ENCODE results near the gene MMP17. TPM values are rescaled to one million over a fixed set of nuclear protein-coding genes. Genes with fewer than 3 reads are reported as not detected.
A peak's percentile ranks its signal among the peaks of the same experiment; 100 is the strongest.

MMP17 gene
- total and polyA plus RNA-seq, 4 donors: 0.17 to 0.37 (median 0.24) TPM; not detected in 1

DNA sequence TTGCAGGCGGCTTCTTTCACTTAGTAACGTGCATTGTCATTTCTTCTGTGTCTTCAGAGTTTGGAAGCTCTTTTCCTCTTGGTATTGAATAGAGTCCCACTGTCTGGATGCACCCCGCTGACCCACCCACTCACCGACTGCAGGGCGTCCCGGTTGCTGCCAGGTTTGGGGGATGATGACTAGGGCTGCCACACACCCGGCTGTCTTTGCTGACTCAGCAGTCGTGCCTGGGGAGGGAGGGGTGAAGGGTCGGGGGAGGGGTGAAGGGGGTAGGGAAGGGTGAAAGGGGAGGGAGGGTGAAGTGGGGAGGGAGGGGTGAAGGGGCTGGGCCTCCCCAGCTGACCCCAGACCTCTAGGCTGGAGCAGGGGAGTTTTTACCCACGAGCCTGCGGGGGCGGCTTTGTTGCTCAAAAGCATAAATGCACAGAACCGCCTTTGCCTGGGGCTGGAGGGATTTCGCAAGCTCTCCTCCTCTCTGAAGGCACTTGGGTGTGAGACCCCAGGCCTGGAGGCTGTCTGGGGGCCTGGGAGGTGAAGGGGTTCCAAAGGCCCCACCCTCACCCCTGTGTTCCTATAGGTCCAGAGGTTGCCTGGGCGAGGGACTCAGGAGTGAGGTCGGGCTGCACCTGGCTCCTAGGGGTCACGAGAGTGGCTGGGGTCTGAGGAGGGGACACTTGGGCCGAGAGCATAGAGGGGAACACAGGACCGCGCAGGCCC, 35.0 kb downstream of the MMP17 start:
- H3K27ac ChIP-seq (ENCODE audit: low read depth in 1 of 2, low read length in 2 of 2): peak overlapping the region; percentile 36 to 50
- no peaks in the 10 kb centered on the region for H3K27me3 ChIP-seq (ENCODE audit: control insufficient read depth in 4 of 4, insufficient read depth in 4 of 4, low read length in 3 of 4)
- no peak overlapping the region for H3K9ac ChIP-seq (ENCODE audit: low read depth in 1 of 2, low read length in 2 of 2)
- H3K36me3 ChIP-seq (ENCODE audit: control insufficient read depth in 4 of 4, insufficient read depth in 3 of 4, low read depth in 1 of 4, low read length in 3 of 4): no peaks in the 10 kb centered on the region
- no peak for TF ChIP-seq REST (IDR thresholded peaks at IDR 0.05)
- TF ChIP-seq JUND (IDR thresholded peaks at IDR 0.05): no peak
- no peak for TF ChIP-seq GABPA (IDR thresholded peaks at IDR 0.05 in 1 of 2, conservative IDR thresholded peaks at IDR 0.05 in 1 of 2)
- TF ChIP-seq RXRA (IDR thresholded peaks at IDR 0.05): no peak
- TF ChIP-seq, protein P1, sequence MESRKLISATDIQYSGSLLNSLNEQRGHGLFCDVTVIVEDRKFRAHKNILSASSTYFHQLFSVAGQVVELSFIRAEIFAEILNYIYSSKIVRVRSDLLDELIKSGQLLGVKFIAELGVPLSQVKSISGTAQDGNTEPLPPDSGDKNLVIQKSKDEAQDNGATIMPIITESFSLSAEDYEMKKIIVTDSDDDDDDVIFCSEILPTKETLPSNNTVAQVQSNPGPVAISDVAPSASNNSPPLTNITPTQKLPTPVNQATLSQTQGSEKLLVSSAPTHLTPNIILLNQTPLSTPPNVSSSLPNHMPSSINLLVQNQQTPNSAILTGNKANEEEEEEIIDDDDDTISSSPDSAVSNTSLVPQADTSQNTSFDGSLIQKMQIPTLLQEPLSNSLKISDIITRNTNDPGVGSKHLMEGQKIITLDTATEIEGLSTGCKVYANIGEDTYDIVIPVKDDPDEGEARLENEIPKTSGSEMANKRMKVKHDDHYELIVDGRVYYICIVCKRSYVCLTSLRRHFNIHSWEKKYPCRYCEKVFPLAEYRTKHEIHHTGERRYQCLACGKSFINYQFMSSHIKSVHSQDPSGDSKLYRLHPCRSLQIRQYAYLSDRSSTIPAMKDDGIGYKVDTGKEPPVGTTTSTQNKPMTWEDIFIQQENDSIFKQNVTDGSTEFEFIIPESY (IDR thresholded peaks at IDR 0.05): no peak
- TF ChIP-seq EGR1 (IDR thresholded peaks at IDR 0.05; ENCODE audit: low read depth in 2 of 2): no peak
- TF ChIP-seq RAD21 (IDR thresholded peaks at IDR 0.05): no peak
- TF ChIP-seq, protein P2, sequence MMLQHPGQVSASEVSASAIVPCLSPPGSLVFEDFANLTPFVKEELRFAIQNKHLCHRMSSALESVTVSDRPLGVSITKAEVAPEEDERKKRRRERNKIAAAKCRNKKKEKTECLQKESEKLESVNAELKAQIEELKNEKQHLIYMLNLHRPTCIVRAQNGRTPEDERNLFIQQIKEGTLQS (IDR thresholded peaks at IDR 0.05): no peak
- no peak for TF ChIP-seq FOXA2 (IDR thresholded peaks at IDR 0.05)
- TF ChIP-seq, protein P3, sequence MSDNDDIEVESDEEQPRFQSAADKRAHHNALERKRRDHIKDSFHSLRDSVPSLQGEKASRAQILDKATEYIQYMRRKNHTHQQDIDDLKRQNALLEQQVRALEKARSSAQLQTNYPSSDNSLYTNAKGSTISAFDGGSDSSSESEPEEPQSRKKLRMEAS (IDR thresholded peaks at IDR 0.05): no peak
- TF ChIP-seq SP1 (IDR thresholded peaks at IDR 0.05): no peak
- no peak for TF ChIP-seq HNF4G (IDR thresholded peaks at IDR 0.05)
- TF ChIP-seq, protein P4, sequence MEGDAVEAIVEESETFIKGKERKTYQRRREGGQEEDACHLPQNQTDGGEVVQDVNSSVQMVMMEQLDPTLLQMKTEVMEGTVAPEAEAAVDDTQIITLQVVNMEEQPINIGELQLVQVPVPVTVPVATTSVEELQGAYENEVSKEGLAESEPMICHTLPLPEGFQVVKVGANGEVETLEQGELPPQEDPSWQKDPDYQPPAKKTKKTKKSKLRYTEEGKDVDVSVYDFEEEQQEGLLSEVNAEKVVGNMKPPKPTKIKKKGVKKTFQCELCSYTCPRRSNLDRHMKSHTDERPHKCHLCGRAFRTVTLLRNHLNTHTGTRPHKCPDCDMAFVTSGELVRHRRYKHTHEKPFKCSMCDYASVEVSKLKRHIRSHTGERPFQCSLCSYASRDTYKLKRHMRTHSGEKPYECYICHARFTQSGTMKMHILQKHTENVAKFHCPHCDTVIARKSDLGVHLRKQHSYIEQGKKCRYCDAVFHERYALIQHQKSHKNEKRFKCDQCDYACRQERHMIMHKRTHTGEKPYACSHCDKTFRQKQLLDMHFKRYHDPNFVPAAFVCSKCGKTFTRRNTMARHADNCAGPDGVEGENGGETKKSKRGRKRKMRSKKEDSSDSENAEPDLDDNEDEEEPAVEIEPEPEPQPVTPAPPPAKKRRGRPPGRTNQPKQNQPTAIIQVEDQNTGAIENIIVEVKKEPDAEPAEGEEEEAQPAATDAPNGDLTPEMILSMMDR (IDR thresholded peaks at IDR 0.05; ENCODE audit: low read depth, low read length, missing input control): no peak
- no peak for TF ChIP-seq HNF4A (conservative IDR thresholded peaks at IDR 0.05)
- TF ChIP-seq FOXA1 (IDR thresholded peaks at IDR 0.05): no peak
- no peak for TF ChIP-seq TAF1 (conservative IDR thresholded peaks at IDR 0.05)
- no peak for TF ChIP-seq NR2F2 (IDR thresholded peaks at IDR 0.05)
- TF ChIP-seq YY1 (IDR thresholded peaks at IDR 0.05): no peak
- H3K4me1 ChIP-seq (ENCODE audit: control insufficient read depth in 4 of 4, insufficient read depth in 4 of 4, low read length in 3 of 4): peaks cover 15 to 35% (median 29%) of the 10 kb centered on the region in 4 donors
- no peak overlapping the region for H3K4me3 ChIP-seq (ENCODE audit: low read depth in 1 of 3, low read length in 3 of 3)
- WGBS: 51% methylated on average over 20 of the region's 20 CpGs
- peak; percentile 41 for DNase-seq (ENCODE audit: low spot score)
- H3K9me3 ChIP-seq (ENCODE audit: control insufficient read depth in 4 of 4, low read length in 3 of 4): no peaks in the 10 kb centered on the region
